Measurements from ENCODE around the gene SIL1.
"Not testable (repeated sequence)": the region's sequence is repeated elsewhere in the genome, so short reads cannot be mapped to it uniquely, and the experiment has no call there.

The SIL1 gene

GRCh38 chr5:138935466-138935865 lies 262.7 kb downstream of the SIL1 start:
- no peak for DNase-seq

- no peak for DNase-seq
Measured at GRCh38 chr5:138934971-138935370, 263.2 kb downstream of the SIL1 start.

- no peak for DNase-seq
Measured at GRCh38 chr5:138933522-138934290, 264.5 kb downstream of the SIL1 start.

- peak; percentile 54 for DNase-seq
Measured at GRCh38 chr5:138932171-138932810, 265.9 kb downstream of the SIL1 start.

GRCh38 chr5:138930371-138931097 lies 267.6 kb downstream of the SIL1 start:
- DNase-seq: no peak

- DNase-seq: no peak
Measured at GRCh38 chr5:138929571-138929955, 268.6 kb downstream of the SIL1 start.

GRCh38 chr5:138927979-138928378 lies 270.2 kb downstream of the SIL1 start:
- no peak for DNase-seq

- DNase-seq: no peak
Measured at GRCh38 chr5:138927544-138927943, 270.6 kb downstream of the SIL1 start.

GRCh38 chr5:138926688-138927448 lies 271.3 kb downstream of the SIL1 start:
- no peak for DNase-seq

GRCh38 chr5:138926257-138926656 lies 271.9 kb downstream of the SIL1 start:
- DNase-seq: no peak

- DNase-seq: no peak
Measured at GRCh38 chr5:138925090-138925635, 273.0 kb downstream of the SIL1 start.

GRCh38 chr5:138922494-138922893 lies 275.7 kb downstream of the SIL1 start:
- DNase-seq: no peak

- not testable (repeated sequence) for DNase-seq
Measured at GRCh38 chr5:138921362-138921761, 276.8 kb downstream of the SIL1 start.

GRCh38 chr5:138920181-138920580 lies 278.0 kb downstream of the SIL1 start:
- no peak for DNase-seq

GRCh38 chr5:138918686-138919085 lies 279.5 kb downstream of the SIL1 start:
- no peak for DNase-seq

- no peak for DNase-seq
Measured at GRCh38 chr5:138914338-138914737, 283.8 kb downstream of the SIL1 start.

- DNase-seq: no peak
Measured at GRCh38 chr5:138913773-138914172, 284.4 kb downstream of the SIL1 start.

- DNase-seq: no peak
Measured at GRCh38 chr5:138912093-138912492, 286.1 kb downstream of the SIL1 start.

GRCh38 chr5:138911441-138911840 lies 286.7 kb downstream of the SIL1 start:
- no peak for DNase-seq

- no peak for DNase-seq
Measured at GRCh38 chr5:138910546-138911185, 287.5 kb downstream of the SIL1 start.

- no peak for DNase-seq
Measured at GRCh38 chr5:138909734-138910133, 288.4 kb downstream of the SIL1 start.

- no peak for DNase-seq
Measured at GRCh38 chr5:138905541-138905940, 292.6 kb downstream of the SIL1 start.

Measured in activated CD8-positive, alpha-beta memory T cell treated with anti-CD3 and anti-CD28 coated beads for 24 hours (primary cell).